Islet of Langerhans (tissue), 1 donor: Measurements from ENCODE around the gene MTA2.

Source experiments
- FAIRE-seq: peaks from one replicate; lab custom pipeline; 2011; peaks lifted over from hg19 to GRCh38; lab: Jason Lieb, UNC

Gene MTA2

DNA sequence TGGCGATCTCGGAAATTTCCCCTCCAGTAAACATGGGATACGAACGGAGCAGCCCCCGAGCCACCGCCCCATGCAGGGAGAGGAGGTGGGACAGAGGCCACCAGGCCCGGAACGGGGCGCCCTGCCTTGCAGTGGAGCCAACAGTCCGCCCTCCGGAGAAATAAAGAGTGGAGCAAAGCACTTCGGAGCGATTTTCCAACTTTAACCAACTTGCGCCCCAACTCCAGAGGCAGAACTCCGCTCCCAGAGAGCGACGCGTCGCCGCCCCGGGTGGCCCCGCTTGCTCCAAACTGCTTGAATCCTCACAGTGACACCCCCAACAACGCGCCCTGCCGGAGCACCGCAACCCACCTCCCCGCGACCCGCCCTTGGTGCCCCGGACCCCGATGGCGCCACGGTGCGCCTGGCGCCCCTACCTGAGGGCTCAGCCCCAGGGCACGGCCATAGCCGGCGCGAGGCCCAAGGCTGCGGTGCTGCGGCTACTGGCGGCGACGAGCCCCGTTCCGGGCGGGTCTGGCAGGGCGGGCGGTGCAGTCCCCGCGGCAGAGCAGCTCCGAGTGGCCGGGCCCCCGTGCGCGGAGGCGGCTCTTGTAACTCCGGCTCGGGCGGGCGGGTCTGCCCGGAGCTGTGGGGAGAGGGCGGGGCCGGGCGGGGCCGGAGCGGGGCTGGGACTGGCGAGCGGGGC, 55.3 kb downstream of the MTA2 start, which contains the start of gene AHNAK:
TSS of gene AHNAK (minus strand) at position 563 of the 685 bp plus-strand sequence. CDS start 10,708 bp downstream, outside the sequence.
- FAIRE-seq, result no peak

DNA sequence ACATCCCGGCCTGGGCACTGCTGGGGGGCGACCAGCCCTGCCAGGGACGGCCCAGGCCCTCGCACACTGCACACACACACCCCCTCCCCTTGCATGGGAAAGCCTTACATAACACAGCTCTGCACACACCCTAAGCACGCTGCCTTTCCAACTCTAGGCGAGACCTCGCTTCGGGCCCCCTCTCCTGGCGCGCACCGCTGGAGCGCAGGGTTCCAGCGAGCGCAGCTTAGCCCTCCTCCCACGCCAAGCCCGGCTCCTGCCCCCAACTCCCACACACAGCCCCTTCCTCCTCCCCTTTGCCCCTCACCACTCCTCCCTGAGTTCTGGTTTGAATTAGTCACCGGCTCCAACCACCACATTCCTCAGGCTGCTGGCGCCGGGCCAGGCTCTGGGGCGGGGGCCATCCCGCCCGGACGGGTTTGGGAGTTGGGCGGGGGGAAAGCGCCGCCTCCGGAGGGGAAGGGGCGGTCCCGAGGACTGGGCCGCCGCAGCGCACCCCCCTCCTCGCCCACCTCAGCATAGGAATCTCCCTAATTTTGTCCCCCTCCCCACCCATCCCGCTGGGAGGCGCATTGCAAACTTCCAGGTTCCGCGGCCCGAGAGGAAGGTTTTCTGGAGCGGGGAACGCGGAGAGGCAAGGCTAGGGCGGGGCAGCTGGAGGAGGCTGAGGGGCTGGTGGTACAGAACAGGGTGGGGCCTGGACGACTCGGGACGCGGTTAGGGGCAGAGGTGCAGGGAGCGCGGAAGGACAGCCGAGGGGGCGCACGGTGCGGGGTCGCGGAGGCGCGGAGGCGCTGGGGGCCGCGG, 56.0 kb downstream of the MTA2 start:
- FAIRE-seq, result no peak

DNA sequence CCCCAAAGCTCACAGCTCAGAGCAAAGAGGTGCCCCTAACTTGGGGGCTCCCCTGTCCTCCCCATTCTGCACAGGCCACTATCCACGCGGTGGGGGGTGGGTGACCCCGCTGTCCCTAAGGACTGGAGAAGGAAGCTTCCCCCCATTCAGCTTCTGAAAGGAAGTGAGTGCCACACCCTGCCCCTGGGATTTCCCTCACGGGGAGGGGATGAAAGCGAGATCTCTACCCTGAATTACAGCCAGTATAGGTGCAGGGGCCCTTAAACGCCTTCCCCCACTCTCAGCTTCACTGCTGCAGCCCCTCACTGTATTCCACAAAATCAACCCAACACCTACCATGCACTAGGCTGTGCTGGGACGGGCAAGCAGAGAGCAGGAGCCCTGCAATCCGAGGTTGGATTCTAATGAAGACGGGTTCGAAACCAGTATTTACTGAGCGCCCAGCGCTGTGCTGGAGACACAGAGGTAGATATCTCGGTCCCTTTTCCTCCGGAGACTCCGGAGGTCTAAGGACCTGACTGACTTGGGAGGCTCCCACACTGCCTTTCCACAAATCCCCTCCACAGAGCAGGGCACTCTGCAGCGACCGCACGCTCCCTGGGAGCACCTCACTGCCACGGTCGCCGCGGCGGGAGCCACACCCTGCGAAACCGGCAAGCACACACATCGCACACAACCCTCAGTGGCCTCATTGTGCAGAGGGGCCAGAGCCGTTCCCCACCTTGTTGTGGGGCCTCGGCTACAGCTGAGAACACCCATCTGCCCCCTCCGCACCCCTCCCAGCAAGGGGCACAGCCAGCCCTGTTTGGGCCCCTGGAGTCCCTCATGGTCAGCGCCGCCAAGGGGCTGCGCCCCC, 56.9 kb downstream of the MTA2 start:
- no peak for FAIRE-seq

DNA sequence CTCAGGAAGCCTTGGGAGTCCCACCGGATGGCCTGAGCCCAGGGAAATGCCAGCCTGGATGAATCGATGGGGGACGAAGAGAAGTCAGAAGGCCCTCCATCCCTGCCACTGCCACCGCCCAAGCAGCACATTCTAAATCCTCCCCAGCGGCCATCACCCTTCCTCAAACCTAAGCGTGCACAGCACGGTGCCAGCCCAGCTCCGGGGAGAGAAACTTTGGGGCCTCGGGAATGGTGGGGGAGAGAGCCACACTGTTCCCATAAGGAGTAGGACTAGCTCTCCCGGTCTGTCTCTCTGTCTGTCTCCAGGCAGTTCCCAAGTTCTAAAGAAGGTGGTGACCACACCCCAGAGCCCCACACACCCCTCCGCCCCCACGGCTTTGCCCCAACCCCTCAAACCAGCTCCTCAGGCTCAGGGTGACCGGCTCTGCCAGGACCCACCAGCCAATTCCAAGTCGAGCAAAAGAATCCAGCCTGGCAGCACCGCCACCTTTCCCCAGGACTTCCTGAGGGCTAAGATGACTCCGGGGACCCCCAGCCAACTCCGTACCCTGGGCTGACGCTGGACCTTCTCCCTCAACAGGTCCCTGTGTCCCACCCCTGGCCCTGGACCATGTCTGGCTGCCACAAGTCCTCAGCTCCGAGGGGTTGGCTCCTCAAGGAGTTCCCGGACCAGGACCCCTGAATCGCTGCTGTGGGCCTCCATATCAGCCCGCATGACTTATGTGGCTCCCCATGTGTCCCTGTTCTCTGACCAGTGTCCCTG, 57.8 kb downstream of the MTA2 start:
- FAIRE-seq, result no peak
